Heart left ventricle (tissue), 16 donors: ENCODE data around the gene NTM. TPM values are rescaled to one million over a fixed set of nuclear protein-coding genes. Genes with fewer than 3 reads are reported as not detected.

ENCODE experiments used
- ATAC-seq, 4 donors: fragments of 200-7000 bp; cut with Tn5 transposase; one replicate each; pipeline ENCODE4 v1.9.1; 2020 to 2022; ENCODE audit warnings: moderate library complexity in 4 of 4, mild to moderate bottlenecking in 3 of 4, moderate number of reproducible peaks in 1 of 4
- DNase-seq, 5 donors: peaks; one replicate each; pipeline ENCODE4 v3.0.0-alpha.2; 2020
- H3K27ac ChIP-seq, 12 donors: fragments of 200-600 bp; sonication (generic) in 4 of 12; one replicate each; pipeline versions ENCODE4 v1.5.0 to v1.8.0; 2016 to 2022; ENCODE audit warnings: mild to moderate bottlenecking in 2 of 12
- H3K27me3 ChIP-seq, 9 donors: fragments of 200-600 bp; sonication (generic) in 2 of 9; one replicate each; pipeline versions ENCODE4 v1.5.1 to v1.8.0; 2016 to 2022; ENCODE audit warnings: mild to moderate bottlenecking in 3 of 9
- H3K36me3 ChIP-seq, 9 donors: fragments of 200-600 bp; sonication (generic) in 2 of 9; one replicate each; pipeline versions ENCODE4 v1.5.0 to v1.8.0; 2018 to 2022; ENCODE audit warnings: mild to moderate bottlenecking in 2 of 9
- H3K4me1 ChIP-seq, 12 donors: fragments of 200-600 bp; sonication (generic) in 4 of 12; one replicate each; pipeline versions ENCODE4 v1.5.0 to v1.8.0; 2016 to 2022; ENCODE audit warnings: mild to moderate bottlenecking in 3 of 12
- H3K4me3 ChIP-seq, 12 donors: fragments of 200-600 bp; sonication (generic) in 4 of 12; one replicate each; pipeline versions ENCODE4 v1.5.0 to v1.8.0; 2017 to 2022; ENCODE audit warnings: mild to moderate bottlenecking in 9 of 12, moderate library complexity in 4 of 12
- H3K9me3 ChIP-seq, 12 donors: fragments of 200-600 bp; sonication (generic) in 4 of 12; one replicate each; pipeline versions ENCODE4 v1.5.0 to v1.8.0; 2016 to 2022; ENCODE audit warnings: mild to moderate bottlenecking in 1 of 12
- POLR2A ChIP-seq, 2 donors: fragments of 450-650 bp; IDR thresholded peaks; one replicate each; pipeline ENCODE4 v1.6.1; 2017; ENCODE audit warnings: antibody characterized with exemption in 2 of 2, mild to moderate bottlenecking in 2 of 2, moderate library complexity in 2 of 2
- WGBS, 4 donors: extraction: QIAGEN DNeasy Blood & Tissue Kit in 2 of 4; methylation state at CpG; one replicate each; pipeline versions ENCODE4 v1.1.5 to v1.1.7; 2013 to 2018; 5-methylcytosine and 5-hydroxymethylcytosine counted together
- intact Hi-C, 10 donors: fragments of 100-400 bp; cut with DNase I; formaldehyde crosslinking; loops; one replicate each; pipeline versions ENCODE4 v1.11.1 to v1.14.2; 2022
- polyA plus RNA-seq, 2 donors: library from polyadenylated mRNA; stranded (reverse); fragments of 200-250 nt; gene quantifications; one replicate each; pipeline ENCODE4 v1.2.3, GENCODE V29; 2013
- total RNA-seq, 9 donors: library from RNA; depleted of rRNA in 2 of 9; stranded (reverse); fragments of >200 nt in 2 of 9; fragmentation: NEBNext Ultra II Directional in 3 of 9; extraction: Animal tissue kit (Norgen Biotek cat#: 25700) in 3 of 9; gene quantifications; one replicate each; pipeline versions ENCODE4 v1.1.0 to v1.2.4, GENCODE V29; 2016 to 2023
- TF ChIP-seq, protein P1 (sequence below), 12 donors: fragments of 200-600 bp; sonication (generic) in 4 of 12; IDR thresholded peaks; one replicate each; pipeline versions ENCODE4 v1.5.0 to v1.8.0; 2018 to 2022; ENCODE audit warnings: antibody characterized with exemption in 12 of 12, mild to moderate bottlenecking in 5 of 12
- donor health status: ischemic (EF 13 %, LVEDD 7.1; RV severe dilation, severe dysfunction).
- donor health status: healthy with polysubstance abuse.
- donor health status: DM: no; HTN: yes; CAD: no.
- donor health status: DM: no; HTN: no; CAD: no.
- donor health status: ischemic (EF 25% LVEDD 6.9; RV normal size, moderate dysfunction).
- donor health status: ischemic (EF 25% LVEDD 5.7; RV mildly dilated, moderate dysfunction).
- donor health status: healthy.
- donor health status: DM: yes; HTN: yes; CAD: no.
- donor health status: ischemic (EF 35%, LVEDD 5.7; RV mildly dilated, moderate dysfunction).
- donor health status: nonischemic (EF 11% LVEDD 7.7; RV severe dilation, severe dysfunction).
- donor health status: DM: yes; HTN: yes; CAD: no.
- donor health status: PGD.
- donor health status: ischemic (EF 29% LVEDD 5.4; RV normal size, mild dysfunction).
- donor health status: nonischemic (EF 23%, LVEDD 6.1; RV moderate dilation, normal function).

Gene NTM
- total and polyA plus RNA-seq, 11 donors: 0.40 to 7.7 (median 1.5) TPM

DNA sequence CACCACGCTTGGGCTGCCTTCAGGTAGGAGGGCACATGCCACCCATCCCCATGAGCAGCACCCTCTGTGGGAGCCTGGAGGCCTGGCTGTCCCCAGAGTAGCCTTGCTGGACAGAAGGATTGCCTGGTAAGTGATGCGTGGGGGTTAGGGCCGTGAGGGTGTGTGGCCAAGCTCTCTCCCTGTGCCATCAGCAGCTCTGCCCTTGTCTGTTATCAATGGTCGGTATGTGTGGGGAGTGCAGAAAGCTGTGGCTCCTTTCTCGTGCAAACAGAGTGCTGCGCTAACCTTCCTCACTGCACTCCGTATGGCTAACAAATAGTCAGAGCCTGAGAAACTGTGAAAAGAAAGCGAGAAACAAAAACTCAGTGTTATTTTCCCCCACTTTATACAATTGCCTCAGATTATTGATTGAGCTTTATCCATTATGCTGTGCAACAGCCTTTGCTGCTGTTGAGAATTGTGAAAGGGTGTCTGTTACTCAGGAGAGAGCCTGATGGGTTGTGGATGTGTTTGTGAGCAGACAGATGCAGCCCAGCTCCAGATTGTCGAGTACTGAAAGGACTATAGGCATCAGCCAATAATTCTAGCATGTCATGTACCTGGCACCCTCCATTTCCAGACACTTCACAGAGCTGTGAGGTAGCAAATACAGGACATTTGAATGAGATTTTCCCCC, 432.2 kb downstream of the NTM start:
- no peak for TF ChIP-seq POLR2A (IDR thresholded peaks at IDR 0.05)
- TF ChIP-seq, protein P1, sequence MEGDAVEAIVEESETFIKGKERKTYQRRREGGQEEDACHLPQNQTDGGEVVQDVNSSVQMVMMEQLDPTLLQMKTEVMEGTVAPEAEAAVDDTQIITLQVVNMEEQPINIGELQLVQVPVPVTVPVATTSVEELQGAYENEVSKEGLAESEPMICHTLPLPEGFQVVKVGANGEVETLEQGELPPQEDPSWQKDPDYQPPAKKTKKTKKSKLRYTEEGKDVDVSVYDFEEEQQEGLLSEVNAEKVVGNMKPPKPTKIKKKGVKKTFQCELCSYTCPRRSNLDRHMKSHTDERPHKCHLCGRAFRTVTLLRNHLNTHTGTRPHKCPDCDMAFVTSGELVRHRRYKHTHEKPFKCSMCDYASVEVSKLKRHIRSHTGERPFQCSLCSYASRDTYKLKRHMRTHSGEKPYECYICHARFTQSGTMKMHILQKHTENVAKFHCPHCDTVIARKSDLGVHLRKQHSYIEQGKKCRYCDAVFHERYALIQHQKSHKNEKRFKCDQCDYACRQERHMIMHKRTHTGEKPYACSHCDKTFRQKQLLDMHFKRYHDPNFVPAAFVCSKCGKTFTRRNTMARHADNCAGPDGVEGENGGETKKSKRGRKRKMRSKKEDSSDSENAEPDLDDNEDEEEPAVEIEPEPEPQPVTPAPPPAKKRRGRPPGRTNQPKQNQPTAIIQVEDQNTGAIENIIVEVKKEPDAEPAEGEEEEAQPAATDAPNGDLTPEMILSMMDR (IDR thresholded peaks at IDR 0.05): no peak
- no peak overlapping the region for H3K27ac ChIP-seq
- ATAC-seq: no peak
- no peaks in the 10 kb centered on the region for H3K36me3 ChIP-seq
- H3K4me3 ChIP-seq: no peak overlapping the region
- peaks cover 0 to 34% (median 5%) of the 10 kb centered on the region in 9 donors for H3K27me3 ChIP-seq
- intact Hi-C loops: no loop called here
- no peaks in the 10 kb centered on the region for H3K4me1 ChIP-seq
- 31 to 41% (median 36%) methylated on average over 9 of the region's 9 CpGs for WGBS, 4 donors
- no peaks in the 10 kb centered on the region for H3K9me3 ChIP-seq
- DNase-seq: no peak

DNA sequence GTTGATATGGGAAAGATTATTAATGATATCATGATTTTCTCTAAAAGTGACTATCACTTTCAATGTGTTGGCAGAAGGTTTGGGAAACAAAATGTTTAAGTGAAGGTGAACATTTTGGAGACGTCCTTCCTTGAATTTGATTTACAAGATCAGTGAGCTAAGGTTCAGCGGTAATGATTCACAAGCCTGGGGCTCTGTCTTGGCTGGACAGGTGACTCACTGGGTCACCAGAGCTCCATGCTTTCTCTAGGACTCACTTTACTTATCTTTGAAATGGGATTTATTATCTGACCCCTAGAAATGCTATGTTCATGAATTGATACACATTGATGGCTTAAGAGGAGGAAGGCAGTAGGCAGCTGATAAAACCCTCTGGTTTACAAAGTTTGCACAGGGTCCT, 437.5 kb downstream of the NTM start:
- ATAC-seq (no peak), DNase-seq (no peak)
- WGBS, 4 donors: 67 to 83% (median 73%) methylated on average over 2 of the region's 2 CpGs
- Histone ChIP-seq H3K9me3 (no peaks in the 10 kb centered on the region), H3K36me3 (no peaks in the 10 kb centered on the region), H3K4me3 (no peak overlapping the region), H3K27ac (no peak overlapping the region), H3K4me1 (no peaks in the 10 kb centered on the region), H3K27me3 (peaks cover 0 to 49% (median 4%) of the 10 kb centered on the region in 9 donors)
- no peak for TF ChIP-seq POLR2A (IDR thresholded peaks at IDR 0.05)
- TF ChIP-seq, protein P1 (IDR thresholded peaks at IDR 0.05): no peak
- intact Hi-C loops: no loop called here

DNA sequence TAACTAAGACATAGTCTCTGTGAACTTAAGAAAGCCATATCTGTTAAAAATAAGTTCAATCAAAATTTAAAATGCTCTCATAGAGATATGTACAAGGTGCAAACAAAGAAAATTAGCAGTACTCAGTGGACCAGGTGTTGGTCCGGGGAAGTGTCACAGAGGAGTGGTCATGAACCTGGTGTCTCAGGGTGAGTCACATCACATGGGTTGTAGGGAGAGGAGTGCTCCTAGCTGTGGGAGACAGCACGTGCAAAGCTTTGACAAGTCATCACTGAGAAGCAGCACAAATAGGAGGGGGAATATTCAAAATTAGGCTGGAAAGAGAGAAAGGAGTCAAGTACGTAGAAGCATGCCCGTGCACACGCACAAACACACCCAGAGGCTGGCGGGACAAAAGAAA, 438.1 kb downstream of the NTM start:
- WGBS, 4 donors: 71 to 79% (median 73%) methylated on average over 6 of the region's 6 CpGs
- TF ChIP-seq, protein P1 (IDR thresholded peaks at IDR 0.05): no peak
- TF ChIP-seq POLR2A (IDR thresholded peaks at IDR 0.05): no peak
- peaks cover 0 to 48% (median 4%) of the 10 kb centered on the region in 9 donors for H3K27me3 ChIP-seq
- no peak overlapping the region for H3K27ac ChIP-seq
- no peaks in the 10 kb centered on the region for H3K36me3 ChIP-seq
- no peaks in the 10 kb centered on the region for H3K4me1 ChIP-seq
- DNase-seq (no peak), ATAC-seq (no peak)
- intact Hi-C loops: no loop called here
- H3K9me3 ChIP-seq: no peaks in the 10 kb centered on the region
- H3K4me3 ChIP-seq: no peak overlapping the region

DNA sequence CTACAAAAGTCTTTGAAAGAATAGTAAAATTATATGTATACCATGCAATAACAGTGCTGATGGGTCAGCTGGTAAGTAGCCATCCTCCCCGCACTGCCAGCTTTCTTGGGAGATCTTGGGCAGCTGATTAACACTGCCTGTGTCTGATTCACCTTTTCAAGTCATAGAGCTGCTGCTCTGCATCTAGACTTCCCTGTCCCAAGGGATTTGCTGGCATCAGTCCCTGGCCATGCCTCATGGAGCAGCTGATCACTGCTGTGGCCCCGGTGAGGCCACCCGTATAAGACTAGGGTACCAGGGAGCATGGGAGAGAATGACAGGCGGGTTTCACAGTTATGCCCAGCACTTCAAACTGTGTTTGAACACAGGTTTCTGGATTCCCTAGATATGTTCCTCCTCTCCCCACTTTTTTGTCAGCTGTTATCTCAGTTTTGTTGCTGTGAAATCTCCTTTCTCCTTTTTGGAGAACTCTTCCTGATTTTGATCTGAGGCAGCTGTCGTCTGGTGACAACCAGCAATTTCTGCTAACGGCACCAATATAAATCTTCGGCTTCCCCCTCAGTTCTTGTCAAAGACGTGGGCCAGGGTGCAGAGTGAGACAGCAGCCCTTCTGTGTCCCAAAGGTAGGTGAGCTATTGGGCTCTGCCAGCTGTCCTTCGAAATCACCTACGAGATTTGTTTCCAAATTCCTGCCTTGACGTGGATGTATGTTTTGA, 438.9 kb downstream of the NTM start:
- H3K4me3 ChIP-seq: no peak overlapping the region
- WGBS, 4 donors: 53 to 55% (median 54%) methylated on average over 11 of the region's 11 CpGs
- H3K27ac ChIP-seq: no peak overlapping the region
- H3K36me3 ChIP-seq: no peaks in the 10 kb centered on the region
- no peak for ATAC-seq
- H3K4me1 ChIP-seq: no peaks in the 10 kb centered on the region
- H3K9me3 ChIP-seq: no peaks in the 10 kb centered on the region
- peaks cover 0 to 46% (median 4%) of the 10 kb centered on the region in 9 donors for H3K27me3 ChIP-seq
- TF ChIP-seq, protein P1 (IDR thresholded peaks at IDR 0.05): no peak
- no peak for TF ChIP-seq POLR2A (IDR thresholded peaks at IDR 0.05)
- intact Hi-C loops: no loop called here
- no peak for DNase-seq
